ENCODE results near the gene ERCC4. TPM values are rescaled to one million over a fixed set of nuclear protein-coding genes. Genes with fewer than 3 reads are reported as not detected.
"Not testable (repeated sequence)": the region's sequence is repeated elsewhere in the genome, so short reads cannot be mapped to it uniquely, and the experiment has no call there.

ERCC4 gene
- total and polyA plus RNA-seq, 2 of the 8 experiments (the other 6 are each of a cell fraction or from before 2014, with no cell fraction given), result 1.6 to 13.2 TPM

DNA sequence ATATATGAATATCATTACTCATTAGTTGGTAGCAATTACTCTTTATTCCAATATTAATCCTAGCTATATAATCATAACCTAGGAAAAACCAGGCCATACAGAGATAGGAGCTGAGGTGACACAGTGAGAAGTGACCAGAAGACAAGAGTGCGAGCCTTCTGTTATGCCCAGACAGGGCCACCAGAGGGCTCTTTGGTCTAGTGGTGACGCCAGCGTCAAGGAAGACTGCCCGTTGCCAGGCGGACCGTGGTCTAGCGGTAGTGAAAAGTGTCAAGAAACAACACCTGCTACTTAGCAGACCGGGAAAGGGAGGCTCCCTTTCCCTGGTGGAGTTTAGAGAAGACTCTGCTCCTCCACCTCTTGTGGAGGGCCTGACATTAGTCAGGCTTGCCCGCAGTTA, 15.1 kb upstream of the ERCC4 start:
- H3K4me2 ChIP-seq (ENCODE audit: insufficient read depth in 1 of 2, low read depth in 2 of 2, low read length in 2 of 2); H4K8ac ChIP-seq (ENCODE audit: extremely low read depth, insufficient read depth, low read length); H3K14ac ChIP-seq (ENCODE audit: insufficient read length); H3K9me3 ChIP-seq (ENCODE audit: insufficient read depth in 2 of 2, low read depth in 1 of 2, low read length in 1 of 2); H2BK15ac ChIP-seq (ENCODE audit: low read length); H3K23me2 ChIP-seq (ENCODE audit: low read depth, low read length); H3K79me1 ChIP-seq (ENCODE audit: low read depth, low read length); H3K4me3 ChIP-seq (ENCODE audit: extremely low read depth in 1 of 4, insufficient read depth in 2 of 4, low read depth in 3 of 4, low read length in 4 of 4); POLR2A ChIA-PET (ENCODE audit: partially characterized antibody); H3K79me2 ChIP-seq (ENCODE audit: control insufficient read depth in 1 of 2, insufficient read depth in 2 of 2, low read length in 2 of 2); H3K18ac ChIP-seq (ENCODE audit: extremely low read depth, low read length); H2BK20ac ChIP-seq (ENCODE audit: low read length); H4K91ac ChIP-seq (replicated peaks; ENCODE audit: insufficient read length, low read length); H3K23ac ChIP-seq (ENCODE audit: insufficient read length); H4K20me1 ChIP-seq (replicated peaks in 1 of 2; ENCODE audit: control insufficient read depth in 1 of 2, insufficient read depth in 2 of 2, low read length in 2 of 2); H3K36me3 ChIP-seq (ENCODE audit: control insufficient read depth in 2 of 4, insufficient read depth in 4 of 4, low read length in 3 of 4); H3K4ac ChIP-seq (replicated peaks; ENCODE audit: insufficient read length, low read depth, low read length); H4K5ac ChIP-seq (ENCODE audit: insufficient read length, low read depth, low read length); H2BK12ac ChIP-seq (ENCODE audit: low read depth, low read length); H3K9ac ChIP-seq (replicated peaks in 1 of 4; ENCODE audit: extremely low read depth in 1 of 4, low read depth in 3 of 4, low read length in 3 of 4); H3K56ac ChIP-seq (replicated peaks; ENCODE audit: insufficient read length, low read depth, low read length); H2BK120ac ChIP-seq (replicated peaks; ENCODE audit: low read depth, low read length); H2BK5ac ChIP-seq (ENCODE audit: low read depth, low read length); H3K27me3 ChIP-seq (replicated peaks in 1 of 4; ENCODE audit: control insufficient read depth in 3 of 4, extremely low read depth in 1 of 4, insufficient read depth in 3 of 4, low read length in 3 of 4); H3K4me1 ChIP-seq (replicated peaks in 1 of 4; ENCODE audit: control insufficient read depth in 3 of 4, insufficient read depth in 4 of 4, low read length in 3 of 4); H2AFZ ChIP-seq (ENCODE audit: low read length); FAIRE-seq; H3K27ac ChIP-seq (ENCODE audit: low read depth, low read length); H2AK5ac ChIP-seq (ENCODE audit: low read depth, low read length): not testable (repeated sequence)
- CTCF ChIA-PET (ENCODE audit: partially characterized antibody), result interaction anchor here (0.8 to 1.7 kb wide), 7 partner anchors 9 to 431 kb away, joined by 3 to 6 read pairs (median 3); no protein-coding TSS in a partner anchor
- peak; percentile 19 to 84 for DNase-seq (ENCODE audit: low read depth in 1 of 2, low spot score in 2 of 2)
- TF ChIP-seq CREB1 (IDR thresholded peaks at IDR 0.05) (peak; percentile 45; the same call in 1 of the 2 replicates), RAD21 (IDR thresholded peaks at IDR 0.05 in 1 of 2, conservative IDR thresholded peaks at IDR 0.05 in 1 of 2; ENCODE audit: low read depth in 2 of 2, low read length in 2 of 2) (peak; percentile 50 to 60), RFX5 (IDR thresholded peaks at IDR 0.05; ENCODE audit: borderline replicate concordance, low read depth, low read length) (peak; percentile 53; the same call in 1 of the 2 replicates)
- TF ChIP-seq, protein P1, sequence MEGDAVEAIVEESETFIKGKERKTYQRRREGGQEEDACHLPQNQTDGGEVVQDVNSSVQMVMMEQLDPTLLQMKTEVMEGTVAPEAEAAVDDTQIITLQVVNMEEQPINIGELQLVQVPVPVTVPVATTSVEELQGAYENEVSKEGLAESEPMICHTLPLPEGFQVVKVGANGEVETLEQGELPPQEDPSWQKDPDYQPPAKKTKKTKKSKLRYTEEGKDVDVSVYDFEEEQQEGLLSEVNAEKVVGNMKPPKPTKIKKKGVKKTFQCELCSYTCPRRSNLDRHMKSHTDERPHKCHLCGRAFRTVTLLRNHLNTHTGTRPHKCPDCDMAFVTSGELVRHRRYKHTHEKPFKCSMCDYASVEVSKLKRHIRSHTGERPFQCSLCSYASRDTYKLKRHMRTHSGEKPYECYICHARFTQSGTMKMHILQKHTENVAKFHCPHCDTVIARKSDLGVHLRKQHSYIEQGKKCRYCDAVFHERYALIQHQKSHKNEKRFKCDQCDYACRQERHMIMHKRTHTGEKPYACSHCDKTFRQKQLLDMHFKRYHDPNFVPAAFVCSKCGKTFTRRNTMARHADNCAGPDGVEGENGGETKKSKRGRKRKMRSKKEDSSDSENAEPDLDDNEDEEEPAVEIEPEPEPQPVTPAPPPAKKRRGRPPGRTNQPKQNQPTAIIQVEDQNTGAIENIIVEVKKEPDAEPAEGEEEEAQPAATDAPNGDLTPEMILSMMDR (IDR thresholded peaks at IDR 0.05; ENCODE audit: control extremely low read depth in 1 of 3, insufficient read depth in 1 of 3, low read depth in 1 of 3, low read length in 3 of 3), result peak; percentile 57 to 69 (median 58)
- WGBS, 2 experiments (ENCODE audit: extremely low coverage in 1 of 2, insufficient coverage in 1 of 2, insufficient read length in 1 of 2, insufficient replicate concordance in 2 of 2, low coverage in 1 of 2, low lambda C conversion rate in 2 of 2, missing lambda C conversion rate in 1 of 2), result 73% methylated on average over 9 of the region's 9 CpGs; no CpG with 5 or more reads in 1 of the 2 experiments
